ENCODE measurements around the gene RTKN2. TPM values are rescaled to one million over a fixed set of nuclear protein-coding genes. Genes with fewer than 3 reads are reported as not detected.

The RTKN2 gene
- total and polyA plus RNA-seq, 4 donors, result 0.05 to 0.93 (median 0.17) TPM; not detected in 1

DNA sequence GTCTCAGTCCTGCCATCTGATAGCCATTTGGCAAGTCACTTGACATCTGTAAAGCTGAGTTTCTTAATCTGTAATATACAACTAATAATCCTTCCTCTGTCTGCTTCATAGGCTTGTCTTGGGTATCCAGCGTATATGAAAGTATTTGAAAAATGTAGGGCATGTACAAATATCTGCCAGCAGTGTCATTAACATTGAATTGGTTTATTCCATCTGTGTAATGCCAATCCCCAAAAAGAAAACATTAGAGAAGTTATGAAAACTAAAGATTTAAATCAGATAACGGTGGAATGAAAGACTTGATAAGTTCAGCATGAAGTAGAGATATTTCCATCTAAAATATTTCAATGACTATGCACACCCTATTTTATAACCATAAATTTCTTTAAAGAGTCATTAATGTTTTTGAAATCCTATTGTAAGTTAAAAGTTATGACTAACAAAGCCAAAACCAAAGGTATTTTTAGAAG lies 9.8 kb upstream of the RTKN2 start:
- no peaks in the 10 kb centered on the region for H3K36me3 ChIP-seq (ENCODE audit: control insufficient read depth in 4 of 4, insufficient read depth in 3 of 4, low read depth in 1 of 4, low read length in 3 of 4)
- WGBS, result 67% methylated on average over 2 of the region's 2 CpGs
- H3K9me3 ChIP-seq (ENCODE audit: control insufficient read depth in 4 of 4, low read length in 3 of 4), result no peaks in the 10 kb centered on the region
- no peak for DNase-seq (ENCODE audit: low spot score)
- H3K4me3 ChIP-seq (ENCODE audit: low read depth in 1 of 3, low read length in 3 of 3), result no peak overlapping the region
- no peak overlapping the region for H3K9ac ChIP-seq (ENCODE audit: low read depth in 1 of 2, low read length in 2 of 2)
- no peaks in the 10 kb centered on the region for H3K4me1 ChIP-seq (ENCODE audit: control insufficient read depth in 4 of 4, insufficient read depth in 4 of 4, low read length in 3 of 4)
- TF ChIP-seq RXRA (IDR thresholded peaks at IDR 0.05) (no peak), EGR1 (IDR thresholded peaks at IDR 0.05; ENCODE audit: low read depth in 2 of 2) (no peak), TAF1 (conservative IDR thresholded peaks at IDR 0.05) (no peak), HNF4G (IDR thresholded peaks at IDR 0.05) (no peak), JUND (IDR thresholded peaks at IDR 0.05) (no peak), SP1 (IDR thresholded peaks at IDR 0.05) (no peak), HNF4A (conservative IDR thresholded peaks at IDR 0.05) (no peak), NR2F2 (IDR thresholded peaks at IDR 0.05) (no peak), FOXA1 (IDR thresholded peaks at IDR 0.05) (no peak), YY1 (IDR thresholded peaks at IDR 0.05) (no peak)
- TF ChIP-seq, protein P1, sequence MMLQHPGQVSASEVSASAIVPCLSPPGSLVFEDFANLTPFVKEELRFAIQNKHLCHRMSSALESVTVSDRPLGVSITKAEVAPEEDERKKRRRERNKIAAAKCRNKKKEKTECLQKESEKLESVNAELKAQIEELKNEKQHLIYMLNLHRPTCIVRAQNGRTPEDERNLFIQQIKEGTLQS (IDR thresholded peaks at IDR 0.05), result no peak
- TF ChIP-seq, protein P2, sequence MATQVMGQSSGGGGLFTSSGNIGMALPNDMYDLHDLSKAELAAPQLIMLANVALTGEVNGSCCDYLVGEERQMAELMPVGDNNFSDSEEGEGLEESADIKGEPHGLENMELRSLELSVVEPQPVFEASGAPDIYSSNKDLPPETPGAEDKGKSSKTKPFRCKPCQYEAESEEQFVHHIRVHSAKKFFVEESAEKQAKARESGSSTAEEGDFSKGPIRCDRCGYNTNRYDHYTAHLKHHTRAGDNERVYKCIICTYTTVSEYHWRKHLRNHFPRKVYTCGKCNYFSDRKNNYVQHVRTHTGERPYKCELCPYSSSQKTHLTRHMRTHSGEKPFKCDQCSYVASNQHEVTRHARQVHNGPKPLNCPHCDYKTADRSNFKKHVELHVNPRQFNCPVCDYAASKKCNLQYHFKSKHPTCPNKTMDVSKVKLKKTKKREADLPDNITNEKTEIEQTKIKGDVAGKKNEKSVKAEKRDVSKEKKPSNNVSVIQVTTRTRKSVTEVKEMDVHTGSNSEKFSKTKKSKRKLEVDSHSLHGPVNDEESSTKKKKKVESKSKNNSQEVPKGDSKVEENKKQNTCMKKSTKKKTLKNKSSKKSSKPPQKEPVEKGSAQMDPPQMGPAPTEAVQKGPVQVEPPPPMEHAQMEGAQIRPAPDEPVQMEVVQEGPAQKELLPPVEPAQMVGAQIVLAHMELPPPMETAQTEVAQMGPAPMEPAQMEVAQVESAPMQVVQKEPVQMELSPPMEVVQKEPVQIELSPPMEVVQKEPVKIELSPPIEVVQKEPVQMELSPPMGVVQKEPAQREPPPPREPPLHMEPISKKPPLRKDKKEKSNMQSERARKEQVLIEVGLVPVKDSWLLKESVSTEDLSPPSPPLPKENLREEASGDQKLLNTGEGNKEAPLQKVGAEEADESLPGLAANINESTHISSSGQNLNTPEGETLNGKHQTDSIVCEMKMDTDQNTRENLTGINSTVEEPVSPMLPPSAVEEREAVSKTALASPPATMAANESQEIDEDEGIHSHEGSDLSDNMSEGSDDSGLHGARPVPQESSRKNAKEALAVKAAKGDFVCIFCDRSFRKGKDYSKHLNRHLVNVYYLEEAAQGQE (IDR thresholded peaks at IDR 0.05), result no peak
- TF ChIP-seq, protein P3, sequence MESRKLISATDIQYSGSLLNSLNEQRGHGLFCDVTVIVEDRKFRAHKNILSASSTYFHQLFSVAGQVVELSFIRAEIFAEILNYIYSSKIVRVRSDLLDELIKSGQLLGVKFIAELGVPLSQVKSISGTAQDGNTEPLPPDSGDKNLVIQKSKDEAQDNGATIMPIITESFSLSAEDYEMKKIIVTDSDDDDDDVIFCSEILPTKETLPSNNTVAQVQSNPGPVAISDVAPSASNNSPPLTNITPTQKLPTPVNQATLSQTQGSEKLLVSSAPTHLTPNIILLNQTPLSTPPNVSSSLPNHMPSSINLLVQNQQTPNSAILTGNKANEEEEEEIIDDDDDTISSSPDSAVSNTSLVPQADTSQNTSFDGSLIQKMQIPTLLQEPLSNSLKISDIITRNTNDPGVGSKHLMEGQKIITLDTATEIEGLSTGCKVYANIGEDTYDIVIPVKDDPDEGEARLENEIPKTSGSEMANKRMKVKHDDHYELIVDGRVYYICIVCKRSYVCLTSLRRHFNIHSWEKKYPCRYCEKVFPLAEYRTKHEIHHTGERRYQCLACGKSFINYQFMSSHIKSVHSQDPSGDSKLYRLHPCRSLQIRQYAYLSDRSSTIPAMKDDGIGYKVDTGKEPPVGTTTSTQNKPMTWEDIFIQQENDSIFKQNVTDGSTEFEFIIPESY (IDR thresholded peaks at IDR 0.05), result no peak
- TF ChIP-seq, protein P4, sequence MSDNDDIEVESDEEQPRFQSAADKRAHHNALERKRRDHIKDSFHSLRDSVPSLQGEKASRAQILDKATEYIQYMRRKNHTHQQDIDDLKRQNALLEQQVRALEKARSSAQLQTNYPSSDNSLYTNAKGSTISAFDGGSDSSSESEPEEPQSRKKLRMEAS (IDR thresholded peaks at IDR 0.05), result no peak
- no peaks in the 10 kb centered on the region for H3K27me3 ChIP-seq (ENCODE audit: control insufficient read depth in 4 of 4, insufficient read depth in 4 of 4, low read length in 3 of 4)
- no peak overlapping the region for H3K27ac ChIP-seq (ENCODE audit: low read depth in 1 of 2, low read length in 2 of 2)

DNA sequence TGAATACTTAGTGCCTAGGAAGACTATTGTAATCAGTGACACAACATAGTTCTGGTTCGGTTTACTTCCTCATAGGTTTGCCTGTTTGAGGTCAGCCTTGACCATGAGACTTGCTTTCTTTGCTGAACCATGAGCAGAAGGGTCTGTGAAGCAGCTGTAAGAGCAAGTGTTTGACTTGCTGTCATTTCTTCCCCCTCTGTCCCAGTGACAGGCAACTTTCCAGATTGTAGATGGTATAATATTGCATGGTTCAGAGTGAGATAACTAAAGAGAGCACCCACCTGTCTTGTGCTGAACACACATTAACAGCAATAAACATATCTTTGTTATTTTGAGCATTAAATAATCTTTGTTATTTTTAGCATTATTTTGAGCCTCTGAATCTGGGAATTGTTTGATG lies 9.3 kb upstream of the RTKN2 start:
- Histone ChIP-seq H3K9ac (ENCODE audit: low read depth in 1 of 2, low read length in 2 of 2) (no peak overlapping the region), H3K36me3 (ENCODE audit: control insufficient read depth in 4 of 4, insufficient read depth in 3 of 4, low read depth in 1 of 4, low read length in 3 of 4) (no peaks in the 10 kb centered on the region), H3K4me3 (ENCODE audit: low read depth in 1 of 3, low read length in 3 of 3) (no peak overlapping the region), H3K9me3 (ENCODE audit: control insufficient read depth in 4 of 4, low read length in 3 of 4) (no peaks in the 10 kb centered on the region), H3K4me1 (ENCODE audit: control insufficient read depth in 4 of 4, insufficient read depth in 4 of 4, low read length in 3 of 4) (no peaks in the 10 kb centered on the region), H3K27ac (ENCODE audit: low read depth in 1 of 2, low read length in 2 of 2) (no peak overlapping the region), H3K27me3 (ENCODE audit: control insufficient read depth in 4 of 4, insufficient read depth in 4 of 4, low read length in 3 of 4) (no peaks in the 10 kb centered on the region)
- DNase-seq (ENCODE audit: low spot score), result no peak
- TF ChIP-seq FOXA1 (IDR thresholded peaks at IDR 0.05) (no peak), NR2F2 (IDR thresholded peaks at IDR 0.05) (no peak), RAD21 (IDR thresholded peaks at IDR 0.05) (no peak), SP1 (IDR thresholded peaks at IDR 0.05) (no peak), JUND (IDR thresholded peaks at IDR 0.05) (no peak), EGR1 (IDR thresholded peaks at IDR 0.05; ENCODE audit: low read depth in 2 of 2) (no peak)
- TF ChIP-seq, protein P4 (IDR thresholded peaks at IDR 0.05), result no peak
- 75% methylated on average over 1 of the region's 1 CpG for whole genome bisulfite sequencing

Measured in liver (tissue), 9 donors.